NCI-H69 (cell line): Measurements from ENCODE around the gene LHFPL3.
A peak's percentile ranks its signal among the peaks of the same experiment; 100 is the strongest.
"Not testable (repeated sequence)": the region's sequence is repeated elsewhere in the genome, so short reads cannot be mapped to it uniquely, and the experiment has no call there.

Source experiments
- DNase-seq: peaks from one replicate; lab custom pipeline; 2025; lab: John Stamatoyannopoulos, UW

Gene LHFPL3

DNA sequence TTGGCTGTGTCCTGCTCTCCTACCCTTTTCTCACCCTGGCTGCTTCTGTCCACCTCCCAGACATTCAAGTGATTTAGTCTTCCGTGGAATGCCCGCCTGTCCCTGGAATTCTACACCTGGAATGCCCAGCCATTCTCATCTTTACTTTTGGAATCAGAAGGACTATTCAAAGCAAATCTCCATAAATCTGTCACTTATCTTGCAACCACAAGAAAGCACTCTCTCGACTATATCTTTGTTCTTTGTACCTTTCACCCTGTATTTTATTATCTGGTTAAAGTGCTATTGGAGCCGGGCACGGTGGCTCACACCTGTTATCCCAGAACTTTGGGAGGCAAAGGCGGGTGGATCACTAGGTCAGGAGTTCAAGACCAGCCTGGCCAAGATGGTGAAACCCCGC lies 606.3 kb downstream of the LHFPL3 start:
- no peak for DNase-seq

GRCh38 chr7:104935276-104935675 lies 606.9 kb downstream of the LHFPL3 start:
- no peak for DNase-seq

DNA sequence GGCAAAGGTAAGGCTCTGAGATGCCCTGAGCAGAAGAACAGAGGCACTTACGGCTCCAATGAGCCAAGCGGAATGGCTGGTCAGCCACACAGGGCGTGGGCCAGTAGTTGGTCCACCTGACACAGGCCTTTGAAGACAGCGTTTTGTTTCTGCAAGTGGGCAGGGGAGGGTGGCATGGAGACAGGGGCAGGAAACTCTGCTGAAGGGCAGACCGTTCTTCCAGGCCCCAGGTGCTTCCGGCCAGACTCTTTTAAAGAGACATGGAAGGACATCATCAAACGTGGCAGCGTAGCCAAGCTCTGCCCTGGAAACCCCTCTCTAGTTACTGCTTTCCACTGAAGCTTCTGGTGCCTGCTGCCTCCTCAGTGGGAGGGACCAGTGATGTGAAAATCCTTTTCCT lies 608.1 kb downstream of the LHFPL3 start:
- no peak for DNase-seq

DNA sequence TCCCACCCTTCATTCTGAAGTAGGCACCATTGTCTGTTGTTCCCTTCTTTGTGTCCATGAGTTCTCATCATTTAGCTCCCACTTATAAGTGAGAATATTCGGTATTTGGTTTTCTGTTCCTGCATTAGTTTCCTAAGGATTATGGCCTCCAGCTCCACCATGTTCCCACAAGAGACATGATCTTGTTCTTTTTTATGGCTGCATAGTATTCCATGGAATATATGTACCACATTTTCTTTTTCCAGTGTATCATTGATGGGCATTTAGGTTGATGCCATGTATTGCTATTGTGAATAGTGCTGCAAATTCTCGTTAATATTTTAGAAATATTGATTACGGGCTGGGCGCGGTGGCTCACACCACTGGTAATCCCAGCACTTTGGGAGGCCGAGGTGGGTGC lies 609.1 kb downstream of the LHFPL3 start:
- DNase-seq, result not testable (repeated sequence)

DNA sequence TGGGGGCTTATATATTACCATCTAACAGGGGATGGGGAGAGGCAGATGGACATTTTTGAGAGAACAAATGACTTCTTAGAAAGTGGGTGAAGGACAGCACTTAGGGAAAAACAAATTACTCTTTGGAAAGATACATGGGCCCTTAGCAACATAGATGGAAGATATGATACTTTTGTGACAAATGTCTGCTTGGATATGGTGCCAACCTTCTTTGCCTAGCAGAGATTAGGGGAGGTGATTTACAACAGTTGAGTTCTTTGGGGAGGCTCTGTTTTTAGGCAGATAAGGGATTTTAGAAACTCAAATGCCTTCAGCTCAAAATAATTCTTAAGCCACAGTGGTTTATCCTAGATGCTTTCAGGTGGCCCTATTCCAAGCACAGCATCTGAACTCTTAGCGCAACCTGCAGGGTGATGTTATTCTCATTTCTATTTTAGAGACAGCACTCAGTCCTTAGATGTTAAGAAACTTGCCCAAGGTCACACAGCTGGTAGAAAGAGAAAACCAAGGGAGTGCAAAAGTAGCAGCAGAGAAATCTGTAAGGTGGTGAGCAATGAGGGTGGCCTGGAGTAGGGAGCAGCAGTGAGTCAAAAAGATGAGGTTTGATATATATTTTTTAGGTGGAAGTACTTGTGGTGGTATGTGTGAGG lies 610.5 kb downstream of the LHFPL3 start:
- no peak for DNase-seq

DNA sequence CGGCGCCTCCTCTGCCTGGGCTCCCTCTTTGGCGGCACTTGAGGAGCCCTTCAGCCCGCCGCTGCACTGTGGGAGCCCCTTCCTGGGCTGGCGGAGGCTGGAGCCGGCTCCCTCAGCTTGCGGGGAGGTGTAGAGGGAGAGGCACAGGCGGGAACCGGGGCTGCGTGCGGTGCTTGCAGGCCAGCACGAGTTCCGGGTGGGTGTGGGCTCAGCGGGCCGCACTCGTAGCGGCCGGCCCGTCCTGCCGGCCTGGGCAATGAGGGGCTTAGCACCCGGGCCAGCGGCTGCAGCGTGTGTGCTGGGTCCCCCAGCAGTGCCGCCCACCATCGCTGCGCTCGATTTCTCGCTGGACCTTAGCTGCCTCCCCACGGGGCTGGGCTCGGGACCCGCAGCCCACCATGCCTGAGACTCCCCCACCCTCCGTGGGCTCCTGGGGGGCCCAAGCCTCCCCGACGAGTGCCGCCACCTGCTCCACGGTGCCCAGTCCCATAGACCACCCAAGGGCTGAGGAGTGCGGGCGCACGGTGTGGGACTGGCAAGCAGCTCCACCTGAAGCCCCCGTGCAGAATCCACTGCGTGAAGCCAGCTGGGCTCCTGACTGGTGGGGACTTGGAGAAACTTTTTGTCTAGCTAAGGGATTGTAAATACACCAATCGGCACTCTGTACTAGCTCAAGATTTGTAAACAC lies 611.8 kb downstream of the LHFPL3 start:
- no peak for DNase-seq

DNA sequence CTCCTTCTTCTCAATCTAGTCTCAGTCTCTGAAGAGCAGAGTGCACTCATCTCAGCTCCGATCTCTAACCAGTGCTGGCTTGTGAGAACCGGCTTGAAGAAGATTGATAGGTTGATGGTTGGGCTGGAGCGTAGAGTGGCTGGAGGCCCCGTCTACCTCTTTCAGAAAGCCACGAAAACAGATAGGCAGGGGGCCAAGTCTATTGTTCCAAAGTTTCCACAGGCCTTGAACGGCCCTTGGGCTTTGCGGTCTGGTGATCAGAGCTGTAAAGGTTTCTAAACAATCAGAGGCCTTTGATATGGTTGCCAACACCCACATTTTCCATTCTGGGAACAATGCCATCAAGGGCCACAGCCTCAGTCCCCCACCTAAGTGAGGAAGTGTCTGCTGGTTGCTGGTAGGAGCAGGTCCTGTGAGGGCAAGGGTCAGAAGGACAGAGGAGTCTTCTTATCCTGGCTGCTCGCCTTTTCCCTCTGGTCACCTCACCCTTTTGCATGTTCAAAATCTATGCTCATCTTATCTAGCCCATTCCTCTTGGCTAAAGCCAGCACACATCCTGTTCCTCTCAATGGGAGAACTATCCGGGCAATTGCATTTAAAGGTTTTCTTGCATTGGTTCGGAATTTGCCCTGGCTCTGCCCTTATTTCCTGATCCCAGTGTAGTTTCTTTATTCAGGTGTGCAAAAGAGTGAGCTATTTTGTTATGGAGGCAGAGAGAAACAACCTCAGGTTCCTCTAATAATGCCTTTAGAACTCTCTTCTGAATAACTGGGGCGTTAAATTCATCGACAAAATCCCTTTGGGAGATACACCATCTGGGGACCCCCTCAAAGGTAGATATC lies 615.3 kb downstream of the LHFPL3 start:
- peak; percentile 27 for DNase-seq

DNA sequence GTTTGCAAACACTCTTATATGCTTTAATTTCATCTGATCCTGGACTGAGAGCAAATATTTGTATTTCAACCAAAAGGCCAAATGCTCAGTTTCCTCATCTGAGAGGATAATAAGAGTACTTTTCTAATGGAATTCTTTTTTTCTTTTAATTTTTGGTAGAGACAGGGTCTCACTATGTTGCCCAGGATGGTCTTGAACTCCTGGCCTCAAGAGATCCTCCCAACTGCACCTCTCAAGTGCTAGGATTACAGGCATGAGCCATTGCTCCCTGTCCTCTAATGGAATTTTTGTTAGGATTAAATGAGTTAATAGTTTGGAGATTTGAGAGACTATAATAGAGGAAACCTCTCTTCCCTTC lies 617.2 kb downstream of the LHFPL3 start:
- DNase-seq, result no peak

DNA sequence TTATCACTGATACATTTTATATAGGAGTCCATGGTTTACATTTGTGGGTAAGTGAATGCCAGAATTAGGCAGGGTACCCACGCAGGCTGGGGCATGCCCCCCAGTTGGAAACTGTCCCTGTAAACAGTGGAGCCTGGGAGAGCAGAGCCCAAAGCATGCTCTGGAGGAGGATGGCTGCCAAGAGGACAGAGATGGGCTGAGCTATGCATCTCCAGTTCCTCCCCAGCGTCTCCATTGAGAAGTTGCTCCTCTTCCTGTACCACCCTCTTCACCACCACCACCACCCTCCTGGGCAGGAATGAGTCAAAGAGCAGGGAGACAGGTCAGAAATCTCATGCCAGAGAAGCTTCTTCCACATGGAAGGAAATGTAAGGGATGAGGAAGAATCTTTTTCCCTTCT lies 617.9 kb downstream of the LHFPL3 start:
- DNase-seq, result no peak

- no peak for DNase-seq
Measured at GRCh38 chr7:104950006-104950405, 621.6 kb downstream of the LHFPL3 start.

GRCh38 chr7:104950754-104951153 lies 622.4 kb downstream of the LHFPL3 start:
- DNase-seq, result no peak

GRCh38 chr7:104951546-104951945 lies 623.1 kb downstream of the LHFPL3 start:
- DNase-seq, result no peak

DNA sequence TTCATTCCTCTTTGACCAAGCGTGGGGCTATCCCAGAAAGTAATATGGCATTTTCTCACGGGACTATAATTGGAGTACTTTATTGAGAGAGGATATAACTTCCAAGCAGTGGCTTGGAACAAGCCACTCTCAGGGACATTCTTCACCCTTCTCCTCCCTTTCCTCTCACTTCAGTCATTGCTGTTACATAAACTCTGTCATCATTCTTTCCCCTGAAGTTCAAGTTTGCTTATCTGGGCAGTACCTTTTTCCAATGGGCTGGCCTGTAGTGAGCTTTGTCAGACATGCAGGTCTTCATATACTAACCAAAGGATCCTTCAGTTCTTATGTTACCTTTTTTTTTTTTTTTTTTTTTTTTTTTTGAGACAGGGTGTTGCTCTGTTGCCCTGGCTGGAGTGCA lies 626.9 kb downstream of the LHFPL3 start:
- DNase-seq, result no peak
